GM21447 (cell line): Measurements from ENCODE around the gene SRL.

ENCODE experiments used
- ATAC-seq: cut with Tn5 transposase; IDR thresholded peaks from one replicate; pipeline ENCODE4 v1.9.1; 2021; ENCODE audit not compliant: unreplicated experiment

SRL gene

DNA sequence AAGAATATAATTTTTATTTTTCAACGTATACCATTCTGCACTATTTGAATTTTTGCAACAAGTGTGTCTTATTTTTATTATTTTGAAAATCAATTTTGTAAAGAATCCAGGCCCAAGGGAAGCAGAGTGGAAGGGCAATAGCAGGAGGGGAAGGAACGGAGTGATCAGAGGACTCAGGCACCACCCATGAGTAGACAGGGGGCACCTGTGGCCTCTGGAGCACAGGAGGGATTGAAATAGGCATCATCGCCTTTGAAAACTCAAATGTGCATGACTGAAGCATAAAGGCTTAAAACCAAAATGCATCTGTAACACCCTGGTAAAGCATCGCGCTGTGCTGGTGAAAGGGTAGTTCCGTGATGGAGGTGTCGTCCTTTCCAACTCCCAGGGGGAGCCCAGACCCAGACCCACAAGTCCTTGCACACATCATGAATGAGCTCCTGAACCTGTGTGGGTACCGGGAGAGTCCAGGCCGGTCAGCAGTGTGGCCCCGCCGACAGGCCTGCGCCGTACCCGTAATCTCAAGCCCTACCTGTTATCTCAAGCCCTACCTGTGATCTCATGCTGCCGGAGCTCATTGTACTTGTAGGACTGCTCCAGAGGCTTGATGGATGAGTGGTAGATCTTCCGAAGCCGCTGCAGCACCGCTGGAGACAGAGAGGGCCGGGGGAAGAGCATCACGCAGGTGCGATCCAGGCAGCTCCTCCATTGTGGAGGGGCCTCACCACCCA lies 39.1 kb downstream of the SRL start:
- ATAC-seq, result no peak

DNA sequence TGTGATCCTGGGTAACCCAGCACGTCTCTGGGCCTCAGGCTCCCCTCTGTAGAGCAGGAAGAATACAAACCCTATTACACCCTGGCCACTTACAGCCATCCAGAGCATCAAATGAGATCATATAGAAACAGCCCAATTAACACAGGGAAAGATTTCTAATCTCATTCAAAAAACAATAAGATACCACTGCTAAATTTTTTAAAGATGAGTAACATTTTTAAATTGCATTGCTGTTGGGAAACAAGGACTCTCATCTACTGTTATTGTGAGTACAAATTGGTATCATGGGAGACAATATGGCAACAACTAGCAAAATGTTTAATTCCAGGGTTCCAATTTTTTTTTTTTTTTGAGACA lies 41.1 kb downstream of the SRL start:
- no peak for ATAC-seq

DNA sequence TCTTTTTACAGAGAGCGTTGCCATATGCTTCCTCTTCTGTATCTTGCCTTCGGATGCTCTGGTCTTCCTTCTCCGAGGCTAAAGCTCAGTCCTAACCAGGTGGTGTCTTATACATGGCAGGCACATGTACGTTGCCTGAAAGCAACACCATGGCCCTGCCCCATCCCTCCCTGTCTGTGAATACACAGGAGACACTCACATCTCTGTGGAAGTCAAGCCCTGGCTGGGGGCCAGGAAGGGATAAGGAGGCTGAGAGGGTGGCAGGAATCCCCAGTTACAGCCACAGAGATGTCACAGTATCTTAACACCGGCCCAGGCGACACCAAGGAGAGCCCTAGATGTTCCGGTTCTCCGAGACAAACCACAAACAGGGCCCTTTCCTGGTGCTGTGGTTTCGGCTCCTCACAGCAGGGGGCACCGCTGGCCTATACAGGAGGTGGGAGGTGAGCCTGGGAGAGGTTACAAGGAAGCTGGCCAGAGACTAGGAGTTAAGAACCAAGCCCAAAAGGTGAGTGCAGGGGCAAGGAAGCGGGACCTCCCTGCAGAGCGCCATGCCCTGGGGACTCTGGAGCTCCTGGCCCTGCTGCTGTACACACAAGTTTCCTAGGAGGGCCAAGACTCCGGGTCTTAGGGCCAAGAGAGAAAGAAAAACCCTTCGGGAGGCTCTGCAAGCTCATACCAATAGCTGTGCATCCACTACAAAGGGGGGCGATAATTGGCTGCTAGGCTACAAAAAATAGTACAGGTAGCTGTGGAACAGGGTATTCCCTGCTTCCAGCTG lies 41.7 kb downstream of the SRL start:
- no peak for ATAC-seq

DNA sequence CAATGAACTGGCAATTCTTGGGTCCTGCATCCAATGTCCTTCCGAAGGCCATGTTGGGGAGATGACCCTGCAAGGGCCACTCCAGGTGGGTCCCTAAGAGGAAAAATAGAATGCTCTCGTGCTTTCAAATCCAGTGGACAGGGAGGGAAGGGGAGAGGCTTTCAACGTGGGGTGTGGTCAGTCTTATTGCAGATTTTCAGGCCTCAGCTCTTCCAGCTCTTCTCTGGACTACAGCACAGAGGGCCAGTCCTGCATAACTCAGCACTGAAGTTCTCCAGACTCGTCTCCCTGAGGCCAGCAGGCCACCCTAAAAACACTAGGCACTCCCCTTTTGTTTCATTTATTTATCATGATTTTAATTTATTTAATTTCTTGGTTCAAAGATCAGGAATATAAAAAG lies 43.1 kb downstream of the SRL start:
- ATAC-seq, result no peak

DNA sequence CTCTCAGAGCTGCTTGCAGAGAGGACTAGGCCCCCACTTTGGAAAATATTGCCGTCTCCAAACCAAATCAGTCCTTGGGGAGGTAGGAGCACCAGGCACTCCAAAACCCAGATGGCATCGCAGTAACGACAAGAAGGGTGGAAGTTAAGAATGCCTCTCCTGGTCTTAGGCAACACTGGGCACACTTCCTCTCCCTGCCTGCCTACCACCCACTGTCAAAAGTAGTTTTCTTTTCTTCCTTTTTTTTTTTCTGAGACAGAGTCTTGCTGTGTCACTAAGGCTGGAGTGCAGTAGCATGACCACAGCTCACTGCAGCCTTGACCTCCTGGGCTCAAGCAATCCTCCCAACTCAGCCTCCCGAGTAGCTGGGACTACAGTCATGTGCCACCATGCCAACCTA lies 47.2 kb downstream of the SRL start:
- ATAC-seq, result no peak

DNA sequence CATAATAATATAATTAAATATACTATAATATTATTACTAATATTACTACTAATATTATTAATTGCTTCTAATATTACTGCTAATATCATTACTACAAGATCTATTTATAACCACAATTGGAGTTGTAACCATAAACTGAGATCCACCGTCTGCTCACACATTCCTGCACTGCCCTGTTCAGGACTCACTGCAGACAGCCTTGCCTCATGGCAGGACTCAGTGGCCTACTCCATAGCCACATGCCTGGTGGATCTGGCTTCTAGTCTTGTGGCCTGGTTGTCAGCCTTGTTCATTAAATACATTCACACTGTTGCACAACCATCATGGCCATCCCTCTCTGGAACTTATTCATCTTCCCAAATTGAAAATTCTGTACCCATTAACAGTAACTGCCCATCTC lies 48.0 kb downstream of the SRL start:
- no peak for ATAC-seq

DNA sequence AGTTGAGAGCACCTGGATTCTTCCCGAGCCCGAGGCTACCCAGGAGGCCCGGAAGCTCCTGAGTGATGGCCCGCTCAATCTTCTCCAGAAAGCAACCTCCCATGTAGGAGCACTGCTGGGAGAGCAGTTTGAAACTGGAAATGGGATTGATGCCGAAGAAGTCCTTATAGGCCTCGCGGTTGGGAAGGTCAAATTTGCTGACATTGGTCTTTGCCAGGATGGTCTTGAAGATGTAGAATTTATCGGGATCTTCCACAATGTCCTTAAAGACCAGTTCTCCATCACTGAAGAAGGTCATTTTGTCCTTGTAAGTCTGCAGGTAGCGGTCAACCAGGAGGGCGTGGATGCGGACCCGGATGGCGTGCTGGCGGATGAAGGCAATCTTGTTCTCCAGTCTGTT lies 49.7 kb downstream of the SRL start:
- ATAC-seq, result no peak

DNA sequence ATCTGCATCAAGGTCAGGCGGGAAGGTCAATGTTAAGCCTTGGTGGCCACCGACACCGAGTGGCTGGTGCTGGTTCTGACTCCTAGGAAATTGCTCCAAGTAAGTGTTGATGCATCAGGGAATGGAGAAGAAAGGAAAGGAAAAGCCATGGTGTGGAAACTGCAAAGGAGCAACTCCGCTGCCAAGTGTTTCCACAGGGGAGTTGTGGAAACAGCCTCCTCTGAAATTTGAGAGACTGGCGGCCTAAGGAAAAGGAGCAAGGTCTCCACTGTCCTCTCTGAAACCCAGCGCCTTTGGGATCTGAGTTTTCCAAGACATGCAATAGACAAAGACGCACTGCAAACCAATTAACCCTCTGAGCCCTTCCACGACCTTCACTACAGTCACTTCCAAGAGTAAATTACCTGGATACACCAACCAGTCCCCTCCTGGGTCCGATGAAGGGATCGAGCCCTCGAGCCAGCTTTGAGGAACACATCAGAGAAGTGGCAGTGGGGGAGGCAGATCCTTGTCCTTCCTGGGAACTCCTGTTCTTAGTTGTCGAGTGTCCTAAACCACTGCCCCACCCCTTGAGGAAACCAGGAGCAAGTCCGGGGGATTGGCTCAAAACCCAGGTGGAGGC lies 51.1 kb downstream of the SRL start:
- ATAC-seq, result no peak

DNA sequence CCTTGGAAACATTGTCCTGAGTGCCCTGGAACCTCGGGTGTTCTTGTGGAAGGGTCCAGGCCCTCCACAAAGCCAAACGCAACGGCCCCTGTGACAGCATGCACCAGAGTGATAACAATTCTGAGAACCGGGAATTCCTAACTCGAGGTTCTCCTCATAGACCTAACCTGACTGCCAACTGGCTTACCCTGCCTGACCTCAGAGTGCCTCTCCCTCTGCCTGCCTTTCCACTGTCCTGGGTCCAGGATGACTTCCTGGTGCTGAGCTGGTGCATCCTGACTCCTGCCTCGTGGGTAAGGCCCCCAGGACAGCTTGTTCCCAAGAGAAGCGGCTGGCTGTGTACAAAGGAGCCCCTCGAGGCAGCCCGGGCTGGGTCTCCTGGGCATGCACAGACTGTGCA lies 51.8 kb downstream of the SRL start:
- ATAC-seq, result no peak

DNA sequence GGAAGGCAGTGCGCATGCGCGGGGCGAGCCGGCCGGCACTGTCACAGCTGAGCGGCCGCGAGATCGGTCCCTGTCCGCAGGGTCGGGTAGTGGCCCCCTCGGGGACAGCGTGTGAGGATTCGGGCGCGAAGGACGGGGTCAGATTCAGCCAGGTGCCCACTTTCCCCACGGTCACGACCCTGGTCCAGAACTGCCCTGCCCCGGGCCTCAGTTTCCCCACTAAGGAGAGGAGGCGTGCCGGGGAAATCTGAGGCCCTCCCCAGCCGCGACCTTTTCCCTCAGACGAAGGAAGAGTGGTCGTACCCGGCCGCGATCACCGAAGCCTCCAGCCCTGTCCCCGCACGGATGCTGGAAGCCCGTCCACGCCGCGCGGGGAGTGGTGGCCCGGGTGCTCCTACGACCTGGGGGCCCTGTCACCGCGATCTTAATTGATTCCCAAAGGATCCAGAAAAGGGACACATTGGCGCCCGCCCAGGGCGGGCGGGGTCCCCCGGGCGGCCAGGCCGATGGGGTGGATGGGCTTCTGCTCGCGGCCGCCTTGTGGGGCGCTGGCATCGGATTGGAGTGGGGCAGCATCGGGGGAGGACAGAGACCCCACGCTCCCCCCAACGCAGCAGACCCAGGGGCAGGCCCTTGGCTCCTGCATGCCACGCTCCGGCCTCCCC lies 57.7 kb downstream of the SRL start:
- ATAC-seq, result no peak

DNA sequence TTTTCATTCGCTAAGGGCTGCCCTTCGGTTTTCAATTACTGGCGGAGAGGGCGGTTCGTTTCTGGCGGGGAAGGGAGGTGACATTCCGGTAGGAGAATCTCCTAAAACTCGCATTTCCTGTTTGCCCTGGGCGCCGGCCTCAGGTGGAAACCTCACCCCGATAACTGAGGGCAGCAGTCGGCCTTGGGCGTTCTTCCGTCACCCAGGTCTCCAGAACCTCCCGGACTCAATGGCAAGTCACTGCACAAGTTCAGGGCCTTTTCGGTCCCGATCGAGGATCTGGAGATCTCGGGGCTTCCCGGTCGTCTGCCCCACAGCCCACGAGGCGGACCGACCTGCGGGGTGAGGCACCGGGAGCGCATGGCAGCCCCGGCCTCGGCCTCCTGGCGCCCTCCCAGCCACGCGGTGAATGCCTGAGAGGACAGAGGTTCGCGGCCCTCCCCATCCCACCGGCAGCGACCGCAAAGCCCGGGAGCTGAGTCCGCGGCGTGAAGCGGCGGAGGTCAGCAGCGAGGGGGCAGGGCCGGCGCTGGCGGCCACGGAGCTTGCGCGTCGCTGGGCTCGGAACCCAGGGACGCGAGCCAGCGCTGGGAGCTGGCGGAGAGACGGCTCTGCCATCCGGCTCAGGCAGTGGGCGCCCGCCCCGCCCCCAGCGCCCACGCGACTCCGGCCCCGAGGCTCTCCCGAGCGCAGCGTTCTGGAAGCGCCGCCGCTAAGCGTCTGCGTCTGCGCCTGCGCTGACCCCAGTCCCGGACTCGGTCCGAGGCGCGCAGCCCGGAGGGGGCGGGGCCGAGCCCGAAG lies 58.4 kb downstream of the SRL start:
- ATAC-seq, result peak; percentile 72

DNA sequence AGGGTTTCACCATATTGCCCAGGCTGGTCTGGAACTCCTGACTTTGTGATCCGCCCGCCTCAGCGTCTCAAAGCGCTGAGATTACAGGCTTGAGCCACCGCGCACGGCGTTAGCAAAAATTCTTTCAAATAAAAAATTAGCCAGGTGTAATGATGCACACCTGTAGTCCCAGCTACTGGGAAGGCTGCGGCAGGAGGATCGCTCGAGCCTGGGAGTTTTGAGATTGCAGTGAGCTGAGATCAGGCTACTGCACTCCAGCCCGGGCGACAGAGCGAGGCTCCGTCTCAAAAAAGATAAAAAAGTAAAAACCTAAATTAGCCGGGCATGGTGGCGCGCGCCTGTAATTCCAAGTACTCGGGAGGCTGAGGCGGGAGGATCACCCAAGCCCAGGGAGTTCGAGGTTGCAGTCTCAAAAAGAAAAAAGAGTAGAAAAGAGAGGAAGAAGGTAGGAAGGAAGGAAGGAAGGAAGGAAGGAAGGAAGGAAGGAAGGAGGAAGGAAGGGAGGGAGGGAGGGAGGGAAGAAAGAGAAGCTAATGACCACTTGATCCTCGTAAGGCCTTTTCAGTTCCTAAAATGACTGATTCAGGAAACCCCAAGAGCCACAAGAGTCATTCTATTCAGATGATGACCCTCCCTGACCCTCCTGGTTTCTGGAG lies 59.2 kb downstream of the SRL start:
- ATAC-seq, result peak; percentile 52

DNA sequence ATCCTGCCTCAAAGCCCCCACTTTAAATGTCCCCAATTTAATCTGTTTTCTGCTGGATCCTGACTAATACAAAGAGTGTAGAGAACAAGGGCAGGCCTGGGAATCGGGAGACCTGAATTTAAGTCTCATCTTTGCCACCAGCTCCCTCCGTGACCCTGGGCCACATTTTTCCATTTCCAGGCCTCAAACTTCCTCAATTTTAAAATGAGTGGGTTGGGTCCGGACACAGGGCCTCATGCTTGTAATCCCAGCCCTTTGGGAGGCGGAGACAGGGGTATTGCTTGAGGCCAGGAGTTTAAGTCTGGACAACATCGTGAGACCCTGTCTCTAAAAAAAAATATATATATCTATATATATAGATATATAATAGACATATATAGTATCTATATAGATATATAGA lies 61.4 kb downstream of the SRL start:
- no peak for ATAC-seq

DNA sequence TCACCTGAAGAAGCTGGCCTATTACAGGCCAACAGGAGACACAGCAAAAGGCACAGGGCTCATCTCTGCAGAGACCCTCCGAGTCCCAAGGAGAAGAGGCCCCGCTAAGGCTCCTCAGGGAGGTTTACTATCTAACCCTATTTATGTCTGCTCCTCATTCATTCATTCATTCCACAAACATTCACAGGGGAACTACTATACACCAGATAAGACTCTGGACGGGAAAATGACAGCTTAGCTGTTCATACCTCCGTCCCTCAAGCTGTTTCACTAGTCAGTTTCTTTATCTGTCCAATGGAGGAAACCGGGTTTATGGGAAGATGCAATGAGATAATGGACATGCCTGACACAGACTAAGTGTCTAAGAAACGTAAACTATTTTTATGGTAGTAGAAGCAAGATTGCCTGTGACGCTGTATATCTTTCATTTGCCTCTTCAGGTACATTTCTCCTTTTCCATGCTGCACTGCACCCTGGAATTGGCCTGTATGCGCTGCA lies 62.1 kb downstream of the SRL start:
- no peak for ATAC-seq

DNA sequence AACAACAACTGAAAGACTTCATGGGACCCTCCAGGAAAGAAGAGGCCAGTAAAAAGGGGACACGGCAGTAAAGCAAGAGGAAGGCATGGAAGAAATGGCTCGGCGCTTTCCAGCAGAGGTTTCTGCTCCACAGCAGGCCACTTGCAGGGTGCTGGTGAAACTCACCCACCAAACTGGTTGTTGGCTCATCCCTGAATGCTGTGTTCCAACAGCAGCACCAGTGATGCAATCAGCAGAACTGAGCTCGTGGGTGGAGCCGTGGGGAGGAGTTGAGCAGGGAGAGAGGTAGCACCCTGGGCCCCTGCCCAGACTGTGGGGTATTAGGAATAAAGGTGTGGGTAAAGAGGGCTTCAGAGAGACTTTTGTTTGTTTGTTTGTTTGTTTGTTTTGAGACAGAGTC lies 62.9 kb downstream of the SRL start:
- ATAC-seq, result no peak

DNA sequence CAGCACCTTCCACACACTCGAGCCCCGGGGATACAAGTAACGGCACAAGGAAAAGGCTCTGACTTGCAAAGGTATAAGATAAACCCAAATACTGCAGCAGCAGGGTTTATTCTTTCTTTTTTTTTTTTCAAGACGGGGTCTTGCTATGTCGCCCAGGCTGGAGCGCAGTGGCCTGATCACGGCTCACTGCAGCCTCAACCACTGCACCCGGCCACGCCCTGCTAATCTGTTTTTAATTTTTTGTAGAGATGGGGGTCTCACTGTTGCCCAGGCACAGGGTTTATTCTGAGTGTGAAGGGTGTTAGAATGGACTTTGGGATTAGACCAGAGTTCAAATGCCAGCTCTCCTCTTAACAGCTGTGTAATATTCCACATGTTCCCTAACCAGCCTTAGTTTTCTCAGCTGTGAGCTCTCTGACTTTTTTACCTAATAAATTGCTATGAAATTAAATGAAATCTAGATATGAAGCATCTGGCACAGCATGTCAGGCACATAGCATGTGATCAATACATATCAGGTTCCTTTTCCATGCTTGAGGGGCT lies 63.3 kb downstream of the SRL start:
- no peak for ATAC-seq

DNA sequence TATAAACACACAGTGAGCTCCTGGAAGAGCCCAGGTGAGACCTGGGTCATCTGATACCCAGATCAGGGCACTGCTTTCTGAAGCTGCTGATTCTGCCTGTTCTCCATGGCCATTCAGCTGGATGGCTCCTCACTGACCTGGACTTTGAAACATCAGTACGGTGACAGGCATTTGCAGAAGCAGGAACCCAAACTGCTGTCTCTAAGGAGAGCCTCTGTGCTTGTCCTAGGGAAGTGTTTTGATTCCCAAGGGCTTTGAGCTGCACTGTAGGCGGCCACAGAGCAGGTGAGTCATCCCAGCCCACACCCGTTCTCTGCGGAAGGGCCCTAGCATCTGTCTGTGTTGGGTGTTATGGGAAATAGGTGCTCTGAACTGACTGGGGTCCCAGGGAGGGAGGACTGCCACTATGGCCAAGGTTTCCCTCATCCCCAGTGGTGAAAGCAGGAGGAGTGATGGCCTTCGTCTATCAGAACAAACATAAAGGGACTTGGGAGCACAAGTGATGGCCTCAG lies 64.9 kb downstream of the SRL start:
- no peak for ATAC-seq

DNA sequence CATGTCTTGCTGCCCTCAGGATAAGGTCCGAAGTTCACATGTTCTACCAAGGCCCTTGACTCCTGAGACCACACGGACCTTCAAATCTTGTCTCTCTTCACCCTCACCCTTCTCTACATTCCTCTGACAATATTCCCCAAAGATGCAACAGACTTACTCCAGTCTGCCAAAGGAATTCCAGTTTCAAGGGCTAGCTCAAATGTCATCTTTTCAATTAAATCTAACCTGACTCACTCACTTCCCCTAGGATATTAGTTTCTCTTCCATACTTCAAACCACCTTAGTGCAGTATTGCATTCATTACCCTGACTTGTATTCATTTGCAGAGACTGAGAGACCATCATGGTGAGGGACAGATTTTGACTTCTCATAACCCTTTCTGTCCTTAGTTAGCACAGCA lies 66.0 kb downstream of the SRL start:
- ATAC-seq, result no peak

DNA sequence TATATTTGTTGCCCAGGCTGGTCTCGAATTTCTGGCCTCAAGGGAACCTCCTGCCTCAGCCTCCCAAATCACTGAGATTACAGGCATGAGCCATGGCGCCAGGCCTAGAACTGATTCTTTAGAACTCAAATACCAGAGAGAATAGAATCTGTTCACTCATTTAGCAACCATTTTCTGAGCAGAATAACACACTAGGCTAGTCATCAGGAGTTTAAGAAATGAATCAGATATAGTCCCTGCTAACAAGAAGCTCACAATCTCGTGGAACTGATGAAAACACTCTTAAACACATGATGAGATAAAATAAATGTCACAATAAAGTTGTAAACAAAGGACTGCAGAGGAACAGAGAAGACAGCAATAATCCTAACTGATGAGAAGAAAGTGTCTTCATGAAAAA lies 69.8 kb downstream of the SRL start:
- ATAC-seq, result no peak

DNA sequence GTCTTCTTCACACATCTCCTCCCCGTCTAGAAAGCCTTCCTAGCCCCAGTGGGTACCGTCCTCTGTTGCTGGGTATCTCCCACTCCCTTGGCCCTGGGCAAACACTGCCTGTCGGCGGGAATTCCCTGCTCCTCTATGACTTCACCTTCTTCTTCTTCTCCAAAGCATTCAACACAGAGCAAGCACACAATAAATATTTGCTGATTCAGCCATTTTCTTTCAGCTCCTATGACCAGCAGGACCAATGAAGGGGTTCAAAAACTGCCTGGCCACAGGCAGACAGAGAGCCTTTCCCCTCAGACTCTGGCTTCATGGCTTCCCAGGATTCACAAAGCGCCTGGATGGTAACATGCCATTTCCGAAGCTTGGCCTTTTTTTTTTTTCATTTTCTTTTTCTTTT lies 72.5 kb downstream of the SRL start:
- ATAC-seq, result no peak
